Measurements from ENCODE around the gene SIL1. TPM values are rescaled to one million over a fixed set of nuclear protein-coding genes. Genes with fewer than 3 reads are reported as not detected.
A peak's percentile ranks its signal among the peaks of the same experiment; 100 is the strongest.
"Not testable (repeated sequence)": the region's sequence is repeated elsewhere in the genome, so short reads cannot be mapped to it uniquely, and the experiment has no call there.

Gene SIL1
- polyA plus RNA-seq, 2 of the 4 experiments (the other 2 are of a cell fraction): 27.6 to 45.5 TPM

DNA sequence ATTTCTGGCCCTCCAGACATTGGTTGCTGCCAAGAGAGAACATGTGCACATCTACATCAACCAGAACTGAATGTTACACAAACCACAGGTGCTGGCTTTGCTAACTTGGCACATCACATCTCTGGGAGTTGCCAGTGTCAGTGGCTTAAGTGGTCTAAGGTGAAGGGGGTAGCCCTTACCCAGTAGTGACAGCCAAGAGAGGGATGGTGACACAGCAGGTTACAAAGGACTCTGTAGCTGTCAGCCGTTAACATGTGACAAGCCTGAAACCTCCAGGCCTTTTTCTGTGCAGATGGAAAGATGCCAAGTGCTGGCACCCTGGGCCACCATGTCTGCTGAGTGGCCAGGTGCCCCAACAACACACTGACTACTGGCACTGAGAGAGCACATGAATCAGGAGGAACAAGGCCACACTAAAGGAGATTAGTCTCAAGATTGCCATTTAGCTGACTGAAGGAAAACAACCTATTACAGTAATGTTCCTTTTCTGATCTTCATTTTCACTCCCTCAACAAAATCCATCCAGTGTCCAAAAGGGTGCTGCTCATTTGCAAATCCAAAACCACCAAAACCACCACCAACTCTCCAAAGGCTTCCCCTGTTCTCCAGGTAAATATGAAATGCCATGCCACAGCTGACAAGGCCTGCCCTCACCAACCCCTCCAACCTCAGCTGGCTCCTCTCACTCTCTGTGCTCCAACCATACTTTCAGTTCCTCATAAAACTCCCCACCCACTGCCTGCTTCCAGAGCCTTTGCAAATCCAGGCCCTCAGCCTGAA is 20.2 kb downstream of the SIL1 start:
- TF ChIP-seq, protein P1, sequence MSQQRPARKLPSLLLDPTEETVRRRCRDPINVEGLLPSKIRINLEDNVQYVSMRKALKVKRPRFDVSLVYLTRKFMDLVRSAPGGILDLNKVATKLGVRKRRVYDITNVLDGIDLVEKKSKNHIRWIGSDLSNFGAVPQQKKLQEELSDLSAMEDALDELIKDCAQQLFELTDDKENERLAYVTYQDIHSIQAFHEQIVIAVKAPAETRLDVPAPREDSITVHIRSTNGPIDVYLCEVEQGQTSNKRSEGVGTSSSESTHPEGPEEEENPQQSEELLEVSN (IDR thresholded peaks at IDR 0.05; ENCODE audit: borderline replicate concordance, low read depth): no peak
- TF ChIP-seq CBX8 (IDR thresholded peaks at IDR 0.05) (no peak), PHF8 (IDR thresholded peaks at IDR 0.05; ENCODE audit: borderline replicate concordance, low read depth) (no peak), CBX2 (IDR thresholded peaks at IDR 0.05; ENCODE audit: borderline replicate concordance, low read depth) (no peak), ZNF302 (CRISPR knock-in tag; IDR thresholded peaks at IDR 0.05) (no peak), EP300 (IDR thresholded peaks at IDR 0.05) (no peak), MAZ (IDR thresholded peaks at IDR 0.05; ENCODE audit: borderline replicate concordance, low read depth, low read length) (no peak), POLR2AphosphoS2 (conservative IDR thresholded peaks at IDR 0.05; ENCODE audit: low read length) (no peak), ZSCAN20 (CRISPR knock-in tag; IDR thresholded peaks at IDR 0.05) (no peak), CEBPB (IDR thresholded peaks at IDR 0.05) (no peak), RARB (CRISPR knock-in tag; IDR thresholded peaks at IDR 0.05) (no peak), MAFK (IDR thresholded peaks at IDR 0.05; ENCODE audit: partially characterized antibody) (no peak), CHD4 (IDR thresholded peaks at IDR 0.05; ENCODE audit: borderline replicate concordance) (no peak), POLR2A (IDR thresholded peaks at IDR 0.05; ENCODE audit: low read length) (no peak), RAD21 (conservative IDR thresholded peaks at IDR 0.05 in 1 of 2, IDR thresholded peaks at IDR 0.05 in 1 of 2) (no peak)
- TF ChIP-seq, protein P2, sequence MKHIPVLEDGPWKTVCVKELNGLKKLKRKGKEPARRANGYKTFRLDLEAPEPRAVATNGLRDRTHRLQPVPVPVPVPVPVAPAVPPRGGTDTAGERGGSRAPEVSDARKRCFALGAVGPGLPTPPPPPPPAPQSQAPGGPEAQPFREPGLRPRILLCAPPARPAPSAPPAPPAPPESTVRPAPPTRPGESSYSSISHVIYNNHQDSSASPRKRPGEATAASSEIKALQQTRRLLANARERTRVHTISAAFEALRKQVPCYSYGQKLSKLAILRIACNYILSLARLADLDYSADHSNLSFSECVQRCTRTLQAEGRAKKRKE (CRISPR knock-in tag; IDR thresholded peaks at IDR 0.05; ENCODE audit: low read depth): no peak
- TF ChIP-seq, protein P3, sequence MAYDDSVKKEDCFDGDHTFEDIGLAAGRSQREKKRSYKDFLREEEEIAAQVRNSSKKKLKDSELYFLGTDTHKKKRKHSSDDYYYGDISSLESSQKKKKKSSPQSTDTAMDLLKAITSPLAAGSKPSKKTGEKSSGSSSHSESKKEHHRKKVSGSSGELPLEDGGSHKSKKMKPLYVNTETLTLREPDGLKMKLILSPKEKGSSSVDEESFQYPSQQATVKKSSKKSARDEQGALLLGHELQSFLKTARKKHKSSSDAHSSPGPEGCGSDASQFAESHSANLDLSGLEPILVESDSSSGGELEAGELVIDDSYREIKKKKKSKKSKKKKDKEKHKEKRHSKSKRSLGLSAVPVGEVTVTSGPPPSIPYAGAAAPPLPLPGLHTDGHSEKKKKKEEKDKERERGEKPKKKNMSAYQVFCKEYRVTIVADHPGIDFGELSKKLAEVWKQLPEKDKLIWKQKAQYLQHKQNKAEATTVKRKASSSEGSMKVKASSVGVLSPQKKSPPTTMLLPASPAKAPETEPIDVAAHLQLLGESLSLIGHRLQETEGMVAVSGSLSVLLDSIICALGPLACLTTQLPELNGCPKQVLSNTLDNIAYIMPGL (CRISPR knock-in tag; IDR thresholded peaks at IDR 0.05; ENCODE audit: borderline replicate concordance): no peak
- TF ChIP-seq, protein P4, sequence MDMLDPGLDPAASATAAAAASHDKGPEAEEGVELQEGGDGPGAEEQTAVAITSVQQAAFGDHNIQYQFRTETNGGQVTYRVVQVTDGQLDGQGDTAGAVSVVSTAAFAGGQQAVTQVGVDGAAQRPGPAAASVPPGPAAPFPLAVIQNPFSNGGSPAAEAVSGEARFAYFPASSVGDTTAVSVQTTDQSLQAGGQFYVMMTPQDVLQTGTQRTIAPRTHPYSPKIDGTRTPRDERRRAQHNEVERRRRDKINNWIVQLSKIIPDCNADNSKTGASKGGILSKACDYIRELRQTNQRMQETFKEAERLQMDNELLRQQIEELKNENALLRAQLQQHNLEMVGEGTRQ (IDR thresholded peaks at IDR 0.05): no peak
- Histone ChIP-seq H3K4me2 (no peak overlapping the region; the same call in 2 of the 3 replicates), H3K27ac (no peak overlapping the region), H3K4me1 (peaks cover 24% of the 10 kb centered on the region), H3K4me3 (no peak overlapping the region), H3K9me3 (peaks cover 1% of the 10 kb centered on the region; the same call in 1 of the 3 replicates)
- ATAC-seq (peak; percentile 25 to 42; a peak in 2 of 6 replicates), FAIRE-seq (no peak), DNase-seq (ENCODE audit: low read depth in 1 of 2, low spot score in 1 of 2) (no peak)
- ChIA-PET CTCF (interaction anchor here (2.1 kb wide), 1 partner anchor 26 kb away, joined by 6 read pairs; no protein-coding TSS in a partner anchor), POLR2A (no interaction called here)
- WGBS (ENCODE audit: missing lambda C conversion rate): 63% methylated on average over 1 of the region's 1 CpG

DNA sequence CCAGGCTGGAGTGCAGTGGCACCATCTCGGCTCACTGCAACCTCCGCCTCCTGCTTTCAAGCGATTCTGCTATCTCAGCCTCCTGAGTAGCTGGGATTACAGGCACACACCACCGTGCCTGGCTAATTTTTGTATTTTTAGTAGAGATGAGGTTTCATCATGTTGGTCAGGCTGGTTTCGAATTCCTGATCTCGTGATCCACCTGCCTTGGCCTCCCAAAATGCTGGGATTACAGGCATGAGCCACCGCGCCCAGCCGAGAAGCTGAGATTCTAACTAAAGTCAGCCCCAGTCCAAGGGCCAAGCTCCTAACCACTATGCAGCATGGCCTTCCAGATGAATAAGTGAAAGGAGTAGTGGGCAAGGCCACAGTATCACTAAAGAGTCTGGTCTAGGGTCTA is 20.9 kb downstream of the SIL1 start:
- H3K4me3 ChIP-seq; H3K4me2 ChIP-seq; FAIRE-seq; DNase-seq (ENCODE audit: low read depth in 1 of 2, low spot score in 1 of 2); H3K9me3 ChIP-seq; H3K27ac ChIP-seq; POLR2A ChIA-PET; ATAC-seq: not testable (repeated sequence)
- CTCF ChIA-PET: interaction anchor here (0.6 to 2.1 kb wide), 3 partner anchors 14 to 363 kb away, joined by 3 to 6 read pairs (median 4); no protein-coding TSS in a partner anchor
- 94% methylated on average over 9 of the region's 9 CpGs for WGBS (ENCODE audit: missing lambda C conversion rate)
- peaks cover 21% of the 10 kb centered on the region for H3K4me1 ChIP-seq

DNA sequence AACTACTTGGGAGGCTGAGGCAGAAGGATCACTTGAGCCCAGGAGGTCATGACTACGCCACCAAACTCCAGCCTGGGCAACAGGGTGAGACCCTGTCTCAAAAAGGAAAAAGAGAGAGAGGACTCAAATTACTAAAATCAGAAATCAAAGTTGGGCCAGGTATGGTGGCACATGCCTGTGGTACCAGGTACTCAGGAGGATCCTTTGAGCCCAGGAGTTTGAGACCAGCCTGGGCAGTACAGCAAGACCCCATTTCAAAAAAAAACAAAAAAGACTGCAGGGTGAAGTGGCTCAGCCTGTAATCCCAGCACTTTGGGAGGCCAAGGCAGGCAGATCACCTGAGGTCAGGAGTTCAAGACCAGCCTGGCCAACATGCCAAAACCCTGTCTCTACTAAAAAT is 23.8 kb downstream of the SIL1 start:
- H3K4me3 ChIP-seq; H3K27ac ChIP-seq; H3K9me3 ChIP-seq; DNase-seq (ENCODE audit: low read depth in 1 of 2, low spot score in 1 of 2); FAIRE-seq; POLR2A ChIA-PET; ATAC-seq; H3K4me2 ChIP-seq: not testable (repeated sequence)
- H3K4me1 ChIP-seq: peaks cover 14% of the 10 kb centered on the region
- CTCF ChIA-PET: interaction anchor here (1.4 kb wide), 1 partner anchor 13 kb away, joined by 3 read pairs; no protein-coding TSS in a partner anchor
- 95% methylated on average over 1 of the region's 1 CpG for WGBS (ENCODE audit: missing lambda C conversion rate)

Measured in A549 (cell line).